Activated naive CD4-positive, alpha-beta T cell treated with anti-CD3 and anti-CD28 coated beads, Interleukin-2, amount 10 ng/mL, durations not matched to agents 7 days and 5 days (primary cell): Measurements from ENCODE around the gene PLCG1.

Source experiments
- CTCF ChIA-PET: fragments of 350-600 bp; sonication (Branson Sonifier 250); formaldehyde crosslinking; loops from one replicate; lab custom pipeline; 2021; ENCODE audit warnings: antibody characterized with exemption; lab: Charles Lee
- DNase-seq: peaks from one replicate; pipeline ENCODE4 v3.0.0-alpha.2; 2020
- H3K27ac Mint-ChIP-seq: one replicate; pipeline ENCODE4 v1.8.0; 2021; ENCODE audit warnings: mild to moderate bottlenecking, moderate library complexity, mixed read lengths
- H3K27me3 Mint-ChIP-seq: one replicate; pipeline ENCODE4 v1.8.0; 2021; ENCODE audit warnings: mild to moderate bottlenecking, mixed read lengths
- H3K36me3 Mint-ChIP-seq: one replicate; pipeline ENCODE4 v1.8.0; 2021; ENCODE audit warnings: mixed read lengths
- H3K4me1 Mint-ChIP-seq: one replicate; pipeline ENCODE4 v1.8.0; 2021; ENCODE audit warnings: mixed read lengths
- H3K4me3 Mint-ChIP-seq: one replicate; pipeline ENCODE4 v1.8.0; 2021; ENCODE audit warnings: mild to moderate bottlenecking, moderate library complexity, mixed read lengths
- H3K9me3 Mint-ChIP-seq: one replicate; pipeline ENCODE4 v1.8.0; 2021; ENCODE audit warnings: mixed read lengths

PLCG1 gene

GRCh38 chr20:41176711-41177552, 39.6 kb downstream of the PLCG1 start:
- Mint-ChIP-seq H3K27me3 (no peaks in the 10 kb centered on the region), H3K9me3 (no peaks in the 10 kb centered on the region), H3K4me3 (no peak overlapping the region), H3K27ac (peak overlapping the region; percentile 65), H3K36me3 (peaks cover 63% of the 10 kb centered on the region), H3K4me1 (peaks cover 25% of the 10 kb centered on the region)
- CTCF ChIA-PET = interaction anchor here (2.6 kb wide), 1 partner anchor 41 kb away, joined by 9 read pairs; no protein-coding TSS in a partner anchor
- peak; percentile 10 for DNase-seq

- CTCF ChIA-PET = no interaction called here
- no peaks in the 10 kb centered on the region for H3K27me3 Mint-ChIP-seq
- peaks cover 28% of the 10 kb centered on the region for H3K4me1 Mint-ChIP-seq
- no peak overlapping the region for H3K4me3 Mint-ChIP-seq
- no peaks in the 10 kb centered on the region for H3K9me3 Mint-ChIP-seq
- DNase-seq = peak; percentile 13
- no peak overlapping the region for H3K27ac Mint-ChIP-seq
- peaks cover 62% of the 10 kb centered on the region for H3K36me3 Mint-ChIP-seq
These were observed 40.3 kb downstream of the PLCG1 start for GRCh38 chr20:41177636-41178035.

GRCh38 chr20:41178495-41178894, 41.2 kb downstream of the PLCG1 start:
- CTCF ChIA-PET = no interaction called here
- no peak overlapping the region for H3K4me3 Mint-ChIP-seq
- H3K9me3 Mint-ChIP-seq = no peaks in the 10 kb centered on the region
- peak overlapping the region; percentile 73 for H3K27ac Mint-ChIP-seq
- H3K36me3 Mint-ChIP-seq = peaks cover 53% of the 10 kb centered on the region
- no peak for DNase-seq
- H3K27me3 Mint-ChIP-seq = no peaks in the 10 kb centered on the region
- peaks cover 22% of the 10 kb centered on the region for H3K4me1 Mint-ChIP-seq

- H3K36me3 Mint-ChIP-seq = peaks cover 48% of the 10 kb centered on the region
- no peaks in the 10 kb centered on the region for H3K27me3 Mint-ChIP-seq
- no peak overlapping the region for H3K4me3 Mint-ChIP-seq
- DNase-seq = peak; percentile 12
- CTCF ChIA-PET = interaction anchor here (3.7 kb wide), 1 partner anchor 44 kb away, joined by 12 read pairs; no protein-coding TSS in a partner anchor
- H3K4me1 Mint-ChIP-seq = peaks cover 22% of the 10 kb centered on the region
- H3K27ac Mint-ChIP-seq = peak overlapping the region; percentile 73
- H3K9me3 Mint-ChIP-seq = no peaks in the 10 kb centered on the region
These were observed 41.6 kb downstream of the PLCG1 start for GRCh38 chr20:41178904-41179432.

- H3K4me3 Mint-ChIP-seq = no peak overlapping the region
- CTCF ChIA-PET = interaction anchor here (3.7 kb wide), 1 partner anchor 45 kb away, joined by 12 read pairs; no protein-coding TSS in a partner anchor
- DNase-seq = peak; percentile 18
- H3K27me3 Mint-ChIP-seq = no peaks in the 10 kb centered on the region
- H3K36me3 Mint-ChIP-seq = peaks cover 40% of the 10 kb centered on the region
- no peaks in the 10 kb centered on the region for H3K9me3 Mint-ChIP-seq
- H3K27ac Mint-ChIP-seq = no peak overlapping the region
- peaks cover 16% of the 10 kb centered on the region for H3K4me1 Mint-ChIP-seq
These were observed 42.6 kb downstream of the PLCG1 start for GRCh38 chr20:41179961-41180360.

- no peak overlapping the region for H3K4me3 Mint-ChIP-seq
- H3K36me3 Mint-ChIP-seq = peaks cover 33% of the 10 kb centered on the region
- DNase-seq = peak; percentile 19
- peaks cover 12% of the 10 kb centered on the region for H3K4me1 Mint-ChIP-seq
- H3K27ac Mint-ChIP-seq = peak overlapping the region; percentile 56
- CTCF ChIA-PET = interaction anchor here (3.7 kb wide), 1 partner anchor 46 kb away, joined by 12 read pairs; no protein-coding TSS in a partner anchor
- H3K9me3 Mint-ChIP-seq = no peaks in the 10 kb centered on the region
- H3K27me3 Mint-ChIP-seq = no peaks in the 10 kb centered on the region
These were observed 43.4 kb downstream of the PLCG1 start for GRCh38 chr20:41180599-41181333.

GRCh38 chr20:41181567-41181966, 44.2 kb downstream of the PLCG1 start:
- peak; percentile 18 for DNase-seq
- peaks cover 6% of the 10 kb centered on the region for H3K4me1 Mint-ChIP-seq
- H3K4me3 Mint-ChIP-seq = no peak overlapping the region
- no peaks in the 10 kb centered on the region for H3K9me3 Mint-ChIP-seq
- CTCF ChIA-PET = interaction anchor here (1.1 to 3.7 kb wide), 2 partner anchors 46 to 158 kb away, joined by 4 to 12 read pairs; no protein-coding TSS in a partner anchor
- no peaks in the 10 kb centered on the region for H3K27me3 Mint-ChIP-seq
- H3K36me3 Mint-ChIP-seq = peaks cover 25% of the 10 kb centered on the region
- no peak overlapping the region for H3K27ac Mint-ChIP-seq

- Mint-ChIP-seq H3K4me3 (no peak overlapping the region), H3K27ac (peak overlapping the region; percentile 35), H3K4me1 (peaks cover 6% of the 10 kb centered on the region), H3K27me3 (no peaks in the 10 kb centered on the region), H3K9me3 (no peaks in the 10 kb centered on the region), H3K36me3 (peaks cover 16% of the 10 kb centered on the region)
- CTCF ChIA-PET = interaction anchor here (0.9 to 3.7 kb wide), 4 partner anchors 10 to 157 kb away, joined by 3 to 12 read pairs (median 4); no protein-coding TSS in a partner anchor
- DNase-seq = peak; percentile 17
These were observed 45.2 kb downstream of the PLCG1 start for GRCh38 chr20:41182296-41183212.

GRCh38 chr20:41183391-41183790, 46.0 kb downstream of the PLCG1 start:
- H3K4me3 Mint-ChIP-seq = no peak overlapping the region
- H3K36me3 Mint-ChIP-seq = peaks cover 11% of the 10 kb centered on the region
- H3K9me3 Mint-ChIP-seq = no peaks in the 10 kb centered on the region
- H3K27me3 Mint-ChIP-seq = no peaks in the 10 kb centered on the region
- H3K4me1 Mint-ChIP-seq = peaks cover 6% of the 10 kb centered on the region
- peak; percentile 17 for DNase-seq
- H3K27ac Mint-ChIP-seq = no peak overlapping the region
- CTCF ChIA-PET = interaction anchor here (1.2 kb wide), 1 partner anchor 13 kb away, joined by 3 read pairs; no protein-coding TSS in a partner anchor

- CTCF ChIA-PET = interaction anchor here (1.2 kb wide), 1 partner anchor 13 kb away, joined by 3 read pairs; no protein-coding TSS in a partner anchor
- Mint-ChIP-seq H3K4me3 (no peak overlapping the region), H3K27me3 (no peaks in the 10 kb centered on the region), H3K4me1 (peaks cover 6% of the 10 kb centered on the region), H3K36me3 (peaks cover 11% of the 10 kb centered on the region), H3K9me3 (no peaks in the 10 kb centered on the region), H3K27ac (no peak overlapping the region)
- DNase-seq = no peak
These were observed 46.5 kb downstream of the PLCG1 start for GRCh38 chr20:41183831-41184230.

GRCh38 chr20:41185013-41185757, 47.8 kb downstream of the PLCG1 start:
- Mint-ChIP-seq H3K27ac (no peak overlapping the region), H3K4me3 (no peak overlapping the region), H3K9me3 (peaks cover 3% of the 10 kb centered on the region), H3K4me1 (peaks cover 6% of the 10 kb centered on the region), H3K36me3 (peaks cover 6% of the 10 kb centered on the region), H3K27me3 (no peaks in the 10 kb centered on the region)
- CTCF ChIA-PET = interaction anchor here (1.2 to 1.3 kb wide), 2 partner anchors 15 to 154 kb away, joined by 3 to 4 read pairs; no protein-coding TSS in a partner anchor
- peak; percentile 19 for DNase-seq

- peaks cover 15% of the 10 kb centered on the region for H3K9me3 Mint-ChIP-seq
- no peak overlapping the region for H3K4me3 Mint-ChIP-seq
- DNase-seq = no peak
- H3K27me3 Mint-ChIP-seq = no peaks in the 10 kb centered on the region
- no peak overlapping the region for H3K27ac Mint-ChIP-seq
- peaks cover 3% of the 10 kb centered on the region for H3K36me3 Mint-ChIP-seq
- CTCF ChIA-PET = no interaction called here
- H3K4me1 Mint-ChIP-seq = no peaks in the 10 kb centered on the region
These were observed 50.3 kb downstream of the PLCG1 start for GRCh38 chr20:41187668-41188067.
